Osteoblast (primary cell): Measurements from ENCODE around the gene NDE1. TPM values are rescaled to one million over a fixed set of nuclear protein-coding genes. Genes with fewer than 3 reads are reported as not detected.

ENCODE experiments used
- DNase-seq: peaks from one replicate; pipeline ENCODE4 v3.0.0; 2011; ENCODE audit warnings: low spot score, mixed read lengths; ENCODE audit not compliant: insufficient read length; ENCODE audit errors: missing footprints
- H2AFZ ChIP-seq: 2 replicates; pipeline ENCODE4 v1.6.0; 2011; ENCODE audit warnings: mild to moderate bottlenecking, low read length
- H3K27ac ChIP-seq: 2 replicates; pipeline ENCODE4 v1.5.1; 2011; ENCODE audit warnings: mild to moderate bottlenecking, low read depth, low read length, moderate library complexity
- H3K27me3 ChIP-seq: 2 replicates; pipeline ENCODE4 v1.6.0; 2012; ENCODE audit warnings: mild to moderate bottlenecking, control low read depth, inconsistent platforms, low read length, moderate library complexity; ENCODE audit not compliant: insufficient read depth
- H3K36me3 ChIP-seq: 2 replicates; pipeline ENCODE4 v1.5.1; 2011; ENCODE audit warnings: mild to moderate bottlenecking, low read length, control low read depth, moderate library complexity; ENCODE audit not compliant: insufficient read depth
- H3K4me1 ChIP-seq: 2 replicates; pipeline ENCODE4 v1.5.1; 2011; ENCODE audit warnings: mild to moderate bottlenecking, low read length, control low read depth, moderate library complexity; ENCODE audit not compliant: insufficient read depth
- H3K4me2 ChIP-seq: 2 replicates; pipeline ENCODE4 v1.6.0; 2011; ENCODE audit warnings: mild to moderate bottlenecking, low read length; ENCODE audit not compliant: insufficient read depth
- H3K4me3 ChIP-seq: fragments of 200-600 bp; sonication (generic); 3 replicates; pipeline ENCODE4 v1.5.1; 2012; ENCODE audit warnings: mild to moderate bottlenecking, low read length, inconsistent platforms; ENCODE audit not compliant: insufficient read depth
- H3K79me2 ChIP-seq: 2 replicates; pipeline ENCODE4 v1.6.0; 2012; ENCODE audit warnings: mild to moderate bottlenecking, low read length, control low read depth, inconsistent platforms; ENCODE audit not compliant: insufficient read depth
- H3K9me3 ChIP-seq: 2 replicates; pipeline ENCODE4 v1.5.1; 2011; ENCODE audit warnings: low read depth, low read length, control low read depth
- H4K20me1 ChIP-seq: 2 replicates; pipeline ENCODE4 v1.6.0; 2012; ENCODE audit warnings: mild to moderate bottlenecking, low read length, control low read depth; ENCODE audit not compliant: insufficient read depth
- CTCF ChIP-seq: IDR thresholded peaks from 2 replicates; pipeline ENCODE4 v1.5.1; 2011; ENCODE audit warnings: mild to moderate bottlenecking, low read depth, low read length, moderate library complexity; ENCODE audit errors: extremely low read depth
- total RNA-seq: library from RNA; depleted of rRNA; stranded (reverse); fragments of >200 nt; gene quantifications from 2 replicates; pipeline ENCODE4 v1.2.3, GENCODE V29; 2012

NDE1 gene
- total RNA-seq, 1 donor, result 31.5 TPM

DNA sequence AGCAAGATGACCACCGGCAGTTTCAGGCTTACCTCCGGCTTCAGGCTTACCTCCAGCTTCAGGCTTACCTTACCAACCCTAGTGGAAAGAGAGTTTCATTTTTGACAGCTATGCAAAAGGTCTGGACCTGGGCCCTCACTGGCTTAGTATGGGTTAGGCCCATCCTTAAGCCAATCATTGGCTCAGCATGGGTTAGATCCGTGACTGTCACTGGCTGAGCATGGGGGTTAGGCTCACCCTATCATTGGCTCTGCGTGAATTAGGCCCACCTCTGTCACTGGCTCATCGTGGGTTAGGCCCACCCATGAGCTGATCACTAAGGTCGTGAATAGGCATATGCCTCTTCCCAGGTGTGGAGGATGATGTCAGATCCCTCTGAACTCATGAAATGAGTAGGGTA is 8.1 kb downstream of the NDE1 start:
- Histone ChIP-seq H2AFZ (no peak overlapping the region), H4K20me1 (peaks cover 35% of the 10 kb centered on the region), H3K79me2 (peaks cover 86% of the 10 kb centered on the region), H3K9me3 (no peaks in the 10 kb centered on the region), H3K36me3 (peaks cover 11% of the 10 kb centered on the region), H3K27ac (no peak overlapping the region), H3K4me1 (peaks cover 14% of the 10 kb centered on the region), H3K27me3 (no peaks in the 10 kb centered on the region), H3K4me2 (no peak overlapping the region), H3K4me3 (no peak overlapping the region)
- peak; percentile 35 for DNase-seq
- TF ChIP-seq CTCF, result no peak

GRCh38 chr16:15658556-15658955 is 8.5 kb downstream of the NDE1 start:
- no peak for DNase-seq
- H3K4me1 ChIP-seq, result peaks cover 10% of the 10 kb centered on the region
- H3K36me3 ChIP-seq, result peaks cover 13% of the 10 kb centered on the region
- H3K79me2 ChIP-seq, result peaks cover 87% of the 10 kb centered on the region
- H3K4me3 ChIP-seq, result no peak overlapping the region
- no peak overlapping the region for H3K27ac ChIP-seq
- H3K27me3 ChIP-seq, result no peaks in the 10 kb centered on the region
- peaks cover 32% of the 10 kb centered on the region for H4K20me1 ChIP-seq
- H3K4me2 ChIP-seq, result no peak overlapping the region
- no peaks in the 10 kb centered on the region for H3K9me3 ChIP-seq
- H2AFZ ChIP-seq, result no peak overlapping the region
- no peak for TF ChIP-seq CTCF

- no peak for DNase-seq
- Histone ChIP-seq H2AFZ (no peak overlapping the region), H3K36me3 (peaks cover 23% of the 10 kb centered on the region), H3K4me3 (no peak overlapping the region), H3K9me3 (no peaks in the 10 kb centered on the region), H3K79me2 (peaks cover 81% of the 10 kb centered on the region), H3K27me3 (no peaks in the 10 kb centered on the region), H3K27ac (no peak overlapping the region), H3K4me2 (no peak overlapping the region), H4K20me1 (peaks cover 20% of the 10 kb centered on the region), H3K4me1 (peaks cover 7% of the 10 kb centered on the region)
- no peak for TF ChIP-seq CTCF
These were observed 10.2 kb downstream of the NDE1 start for GRCh38 chr16:15660203-15660601.

GRCh38 chr16:15665107-15665506 is 15.1 kb downstream of the NDE1 start:
- peaks cover 46% of the 10 kb centered on the region for H3K36me3 ChIP-seq
- H3K79me2 ChIP-seq, result peaks cover 44% of the 10 kb centered on the region

More at GRCh38 chr16:15665107-15665506, 15.1 kb downstream of the NDE1 start:
- Histone ChIP-seq H3K9me3 (no peaks in the 10 kb centered on the region), H2AFZ (no peak overlapping the region), H4K20me1 (peaks cover 8% of the 10 kb centered on the region), H3K4me2 (no peak overlapping the region), H3K27me3 (no peaks in the 10 kb centered on the region), H3K4me1 (peaks cover 7% of the 10 kb centered on the region), H3K27ac (no peak overlapping the region), H3K4me3 (no peak overlapping the region)
- no peak for DNase-seq
- TF ChIP-seq CTCF, result no peak
